Activated T-cell treated with anti-CD3 and anti-CD28 coated beads, Interleukin-2, amount 50 U/mL, for 4 hours (primary cell): ENCODE data around the gene PDE4D. TPM values are rescaled to one million over a fixed set of nuclear protein-coding genes. Genes with fewer than 3 reads are reported as not detected.

Source experiments
- ATAC-seq, 2 donors: fragments of 200-7000 bp; cut with Tn5 transposase; one replicate each; pipeline ENCODE4 v1.10.0; 2021
- DNase-seq: peaks from one replicate; pipeline ENCODE4 v3.0.0-alpha.2; 2020
- H3K27me3 Mint-ChIP-seq: one replicate; pipeline ENCODE4 v1.8.0; 2021; ENCODE audit warnings: low read depth, mixed read lengths
- H3K36me3 Mint-ChIP-seq: one replicate; pipeline ENCODE4 v1.8.0; 2022; ENCODE audit warnings: mixed read lengths; ENCODE audit not compliant: insufficient read depth
- H3K4me1 Mint-ChIP-seq: one replicate; pipeline ENCODE4 v1.8.0; 2021; ENCODE audit warnings: low read depth, mixed read lengths
- H3K4me3 Mint-ChIP-seq: one replicate; pipeline ENCODE4 v1.8.0; 2021; ENCODE audit warnings: mild to moderate bottlenecking, moderate library complexity, mixed read lengths
- H3K9me3 Mint-ChIP-seq: one replicate; pipeline ENCODE4 v1.8.0; 2021; ENCODE audit warnings: mixed read lengths
- total RNA-seq, 3 donors: library from RNA; stranded (reverse); gene quantifications; one replicate each; pipeline ENCODE4 v1.2.1, GENCODE V29; 2021

The PDE4D gene
- total RNA-seq = 10 to 100 TPM; 13.9 to 17.1 (median 16.7) TPM

DNA sequence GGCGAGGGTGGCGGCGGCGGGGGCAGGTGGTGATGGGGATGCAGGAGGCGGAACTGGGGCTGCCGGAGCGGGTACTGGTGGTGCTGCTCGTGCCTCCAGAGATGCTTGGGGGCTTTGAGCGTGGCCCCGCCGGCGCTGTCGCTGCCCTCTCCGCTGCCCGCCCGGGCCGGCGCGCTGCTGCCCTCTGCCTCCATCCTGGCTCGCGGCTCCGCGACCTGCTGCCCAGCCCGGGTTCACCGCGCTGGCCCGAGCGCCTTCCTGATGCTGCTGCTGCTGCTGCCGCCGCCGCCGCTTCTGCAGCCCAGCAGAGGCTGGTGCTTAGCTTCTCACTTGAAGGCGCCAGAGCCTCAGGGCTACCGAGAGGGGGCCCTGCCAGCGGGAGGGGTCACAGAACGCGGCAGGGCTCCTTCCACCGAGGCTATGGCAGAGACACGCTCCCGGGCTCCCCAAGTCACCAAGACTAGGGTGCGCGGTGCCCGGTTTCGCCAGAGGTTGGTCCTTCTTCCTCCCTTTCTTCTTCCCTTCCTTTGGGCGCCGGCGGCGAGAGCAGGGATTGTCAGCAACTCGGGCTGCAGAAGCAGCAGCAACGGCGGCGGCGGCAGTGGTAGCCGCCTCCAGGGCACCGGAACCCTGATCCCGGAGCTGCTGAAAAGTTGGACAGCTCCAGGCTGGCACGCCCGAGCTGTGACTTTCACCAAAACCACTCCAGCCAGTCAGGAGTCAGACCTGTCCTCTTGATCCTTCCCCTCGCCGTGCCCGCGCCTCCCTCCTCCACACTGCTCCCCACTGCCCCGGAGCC is at the start of gene PDE4D:
Gene PDE4D (minus strand): TSS at position 298 of the 799 bp plus-strand sequence.
- Mint-ChIP-seq H3K36me3 (no peaks in the 10 kb centered on the region), H3K27me3 (peaks cover 39% of the 10 kb centered on the region), H3K9me3 (no peaks in the 10 kb centered on the region), H3K4me3 (no peak within 1 kb of the TSS), H3K4me1 (no peaks in the 10 kb centered on the region)
- DNase-seq (no peak), ATAC-seq (peak in 1 of 2 donors; percentile 30)

- no peaks in the 10 kb centered on the region for H3K4me1 Mint-ChIP-seq
- no peak for ATAC-seq
Measured at GRCh38 chr5:59937633-59938032, 44.1 kb upstream of the PDE4D start.

GRCh38 chr5:59923465-59923864 is 29.9 kb upstream of the PDE4D start:
- Mint-ChIP-seq H3K4me3 (no peak overlapping the region), H3K9me3 (no peaks in the 10 kb centered on the region), H3K27me3 (no peaks in the 10 kb centered on the region), H3K4me1 (no peaks in the 10 kb centered on the region), H3K36me3 (no peaks in the 10 kb centered on the region)
- DNase-seq (no peak), ATAC-seq (no peak)

More at GRCh38 chr5:59937633-59938032, 44.1 kb upstream of the PDE4D start:
- DNase-seq = no peak
- Mint-ChIP-seq H3K27me3 (no peaks in the 10 kb centered on the region), H3K4me3 (no peak overlapping the region), H3K36me3 (no peaks in the 10 kb centered on the region), H3K9me3 (peaks cover 10% of the 10 kb centered on the region)

DNA sequence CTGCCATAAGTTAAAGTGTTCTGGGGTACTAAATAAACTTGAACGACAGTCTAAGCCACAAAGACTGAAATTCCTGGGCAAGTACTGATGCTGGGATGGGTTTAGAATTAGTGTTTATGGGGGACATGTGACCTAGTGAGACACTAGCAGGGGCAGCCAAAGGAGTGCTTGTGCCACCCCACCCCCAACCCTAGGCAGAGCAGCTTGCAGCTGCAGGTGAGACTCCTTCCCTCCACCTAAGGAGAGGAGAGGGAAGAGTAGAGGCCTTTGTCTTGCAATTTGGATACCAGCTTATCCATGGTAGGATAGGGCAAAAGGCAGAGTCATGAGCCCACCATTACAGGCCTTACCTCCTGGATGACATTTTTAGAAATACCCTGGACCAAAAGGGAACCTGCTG is 28.7 kb upstream of the PDE4D start:
- Mint-ChIP-seq H3K4me3 (no peak overlapping the region), H3K9me3 (no peaks in the 10 kb centered on the region), H3K36me3 (no peaks in the 10 kb centered on the region), H3K4me1 (no peaks in the 10 kb centered on the region), H3K27me3 (no peaks in the 10 kb centered on the region)
- ATAC-seq (no peak), DNase-seq (no peak)

GRCh38 chr5:59921816-59922215 is 28.3 kb upstream of the PDE4D start:
- Mint-ChIP-seq H3K36me3 (no peaks in the 10 kb centered on the region), H3K4me3 (no peak overlapping the region), H3K9me3 (no peaks in the 10 kb centered on the region), H3K27me3 (no peaks in the 10 kb centered on the region), H3K4me1 (no peaks in the 10 kb centered on the region)
- DNase-seq (no peak), ATAC-seq (no peak)

GRCh38 chr5:59919484-59919883 is 26.0 kb upstream of the PDE4D start:
- Mint-ChIP-seq H3K4me1 (no peaks in the 10 kb centered on the region), H3K4me3 (no peak overlapping the region)

DNA sequence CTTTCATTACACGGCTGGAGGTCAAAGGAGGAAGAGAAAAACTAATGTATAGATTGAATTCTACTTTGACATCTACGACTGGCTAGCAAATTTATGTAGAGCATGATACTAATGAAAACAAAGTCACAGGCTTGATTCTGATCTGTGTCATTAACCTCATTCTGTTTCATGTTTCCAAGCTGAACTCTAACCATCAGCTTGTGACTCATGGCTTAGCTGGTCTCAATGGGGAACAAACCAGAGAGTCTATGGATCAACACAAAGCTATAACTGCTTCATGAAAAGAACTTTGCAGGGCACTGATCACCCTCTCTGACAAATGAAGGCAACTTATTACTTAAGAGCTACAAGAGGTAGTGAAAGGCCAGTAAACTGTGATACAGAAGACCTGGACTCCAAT is 23.6 kb upstream of the PDE4D start:
- no peak overlapping the region for H3K4me3 Mint-ChIP-seq
- ATAC-seq (no peak), DNase-seq (no peak)
- no peaks in the 10 kb centered on the region for H3K4me1 Mint-ChIP-seq
- H3K27me3 Mint-ChIP-seq = no peaks in the 10 kb centered on the region
- no peaks in the 10 kb centered on the region for H3K9me3 Mint-ChIP-seq
- H3K36me3 Mint-ChIP-seq = no peaks in the 10 kb centered on the region

More at GRCh38 chr5:59919484-59919883, 26.0 kb upstream of the PDE4D start:
- no peak for DNase-seq
- Mint-ChIP-seq H3K36me3 (no peaks in the 10 kb centered on the region), H3K9me3 (no peaks in the 10 kb centered on the region), H3K27me3 (no peaks in the 10 kb centered on the region)
- no peak for ATAC-seq

DNA sequence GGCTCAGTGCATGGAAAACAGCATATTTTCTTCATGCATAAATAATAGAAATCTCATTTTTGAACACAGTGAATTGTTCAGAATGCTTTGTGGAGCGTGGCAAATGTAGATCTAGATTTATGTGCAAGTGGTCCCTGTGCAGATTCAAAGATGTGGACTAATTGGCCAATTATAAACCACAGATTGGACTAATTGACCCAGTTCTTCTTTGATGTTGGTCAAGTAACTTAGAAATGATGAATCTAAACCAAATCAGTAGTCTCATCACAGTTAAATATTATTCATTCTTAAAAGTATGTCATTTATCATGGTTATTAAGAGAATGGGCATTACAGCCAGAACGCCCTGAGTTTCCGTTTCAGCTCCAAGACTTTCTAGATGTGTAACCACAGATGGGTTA is 11.7 kb upstream of the PDE4D start:
- H3K36me3 Mint-ChIP-seq = no peaks in the 10 kb centered on the region
- no peaks in the 10 kb centered on the region for H3K4me1 Mint-ChIP-seq
- no peak for DNase-seq
- peaks cover 4% of the 10 kb centered on the region for H3K9me3 Mint-ChIP-seq
- no peak for ATAC-seq
- H3K27me3 Mint-ChIP-seq = no peaks in the 10 kb centered on the region
- H3K4me3 Mint-ChIP-seq = no peak overlapping the region

GRCh38 chr5:59897075-59897474 is 3.5 kb upstream of the PDE4D start:
- H3K36me3 Mint-ChIP-seq = no peaks in the 10 kb centered on the region
- peaks cover 32% of the 10 kb centered on the region for H3K27me3 Mint-ChIP-seq
- ATAC-seq = no peak
- no peak overlapping the region for H3K4me3 Mint-ChIP-seq
- no peak for DNase-seq
- H3K4me1 Mint-ChIP-seq = no peaks in the 10 kb centered on the region
- no peaks in the 10 kb centered on the region for H3K9me3 Mint-ChIP-seq

GRCh38 chr5:59891962-59892643 is 1.4 kb downstream of the PDE4D start:
- no peaks in the 10 kb centered on the region for H3K4me1 Mint-ChIP-seq
- H3K27me3 Mint-ChIP-seq = peaks cover 39% of the 10 kb centered on the region
- no peaks in the 10 kb centered on the region for H3K36me3 Mint-ChIP-seq
- DNase-seq (no peak), ATAC-seq (no peak)
- H3K4me3 Mint-ChIP-seq = no peak overlapping the region
- H3K9me3 Mint-ChIP-seq = no peaks in the 10 kb centered on the region

DNA sequence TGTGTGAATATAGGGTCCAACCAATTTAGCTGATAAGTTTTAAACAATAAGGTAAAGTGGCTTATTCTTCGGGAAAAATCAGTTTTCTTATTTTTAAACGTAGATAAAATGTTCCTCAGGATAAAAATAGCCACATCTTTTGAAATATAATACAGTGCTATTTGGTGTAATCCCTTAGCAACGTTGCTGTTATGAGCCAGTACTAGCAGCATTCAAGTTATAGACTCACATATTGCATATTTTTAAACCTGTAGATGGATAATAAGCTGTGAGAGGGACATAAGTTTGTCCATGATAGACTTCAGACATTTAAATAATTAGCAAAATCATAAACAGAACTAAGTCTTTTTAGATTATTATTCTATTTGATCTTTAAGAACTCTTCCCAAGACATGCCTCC is 6.3 kb downstream of the PDE4D start:
- ATAC-seq (no peak), DNase-seq (no peak)
- Mint-ChIP-seq H3K36me3 (no peaks in the 10 kb centered on the region), H3K27me3 (peaks cover 10% of the 10 kb centered on the region), H3K4me1 (no peaks in the 10 kb centered on the region), H3K4me3 (no peak overlapping the region), H3K9me3 (no peaks in the 10 kb centered on the region)

GRCh38 chr5:59874675-59875074 is 18.9 kb downstream of the PDE4D start:
- Mint-ChIP-seq H3K4me3 (no peak overlapping the region), H3K4me1 (no peaks in the 10 kb centered on the region), H3K27me3 (no peaks in the 10 kb centered on the region), H3K36me3 (no peaks in the 10 kb centered on the region), H3K9me3 (no peaks in the 10 kb centered on the region)
- ATAC-seq (no peak), DNase-seq (no peak)

DNA sequence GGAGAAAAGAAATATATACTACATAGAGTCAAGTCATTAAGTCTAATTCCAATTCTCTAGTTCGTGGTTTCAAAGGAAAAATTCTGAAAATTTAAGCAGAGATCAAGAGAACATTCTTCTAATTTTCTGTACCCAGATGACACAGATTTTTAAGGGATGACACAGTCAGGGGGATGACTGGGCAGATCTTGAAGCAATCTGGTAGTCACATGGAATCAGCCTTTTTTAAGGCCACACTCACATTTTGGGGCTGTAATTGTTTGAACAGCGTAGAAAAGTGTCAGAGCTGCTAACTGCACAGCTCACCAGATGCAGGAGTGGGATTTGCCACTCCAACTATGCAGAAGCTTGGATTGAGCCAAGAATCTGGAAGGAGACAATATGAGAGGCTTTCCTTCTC is 20.4 kb downstream of the PDE4D start:
- no peaks in the 10 kb centered on the region for H3K4me1 Mint-ChIP-seq
- H3K36me3 Mint-ChIP-seq = no peaks in the 10 kb centered on the region
- H3K9me3 Mint-ChIP-seq = no peaks in the 10 kb centered on the region
- H3K4me3 Mint-ChIP-seq = no peak overlapping the region
- no peaks in the 10 kb centered on the region for H3K27me3 Mint-ChIP-seq
- ATAC-seq = no peak
- no peak for DNase-seq

DNA sequence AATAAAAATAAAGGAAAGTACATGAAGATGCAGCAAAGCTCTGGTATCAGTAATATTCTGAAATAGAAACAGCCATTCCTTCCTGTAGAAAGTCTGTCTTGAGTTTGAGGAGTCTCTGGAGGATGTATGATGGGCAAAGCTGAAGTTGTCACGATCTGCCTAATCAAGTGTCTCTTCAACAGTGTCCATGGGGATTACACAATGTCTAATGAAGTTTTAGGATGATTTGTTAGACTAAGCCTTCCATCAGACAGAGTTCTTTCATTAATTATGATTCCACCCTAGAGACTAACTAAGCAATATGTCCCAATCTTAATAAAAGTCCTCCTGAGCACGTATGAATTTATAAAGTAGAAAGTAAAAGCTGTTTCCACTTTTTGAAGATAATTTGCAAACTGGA is 26.9 kb downstream of the PDE4D start:
- ATAC-seq = no peak
- no peaks in the 10 kb centered on the region for H3K27me3 Mint-ChIP-seq
- H3K36me3 Mint-ChIP-seq = no peaks in the 10 kb centered on the region

GRCh38 chr5:59864718-59865117 is 28.8 kb downstream of the PDE4D start:
- Mint-ChIP-seq H3K4me3 (no peak overlapping the region), H3K36me3 (no peaks in the 10 kb centered on the region), H3K9me3 (no peaks in the 10 kb centered on the region), H3K27me3 (no peaks in the 10 kb centered on the region), H3K4me1 (no peaks in the 10 kb centered on the region)
- ATAC-seq (no peak), DNase-seq (no peak)

More for the DNA sequence above, 26.9 kb downstream of the PDE4D start:
- Mint-ChIP-seq H3K4me1 (no peaks in the 10 kb centered on the region), H3K9me3 (no peaks in the 10 kb centered on the region), H3K4me3 (no peak overlapping the region)
- no peak for DNase-seq
